Measurements from ENCODE around the gene RAPGEF4.
A peak's percentile ranks its signal among the peaks of the same experiment; 100 is the strongest.

The RAPGEF4 gene

GRCh38 chr2:172930871-172931255 is 195.2 kb downstream of the RAPGEF4 start:
- Mint-ChIP-seq H3K9me3 (no peaks in the 10 kb centered on the region), H3K27ac (no peak overlapping the region), H3K4me3 (no peak overlapping the region), H3K36me3 (no peaks in the 10 kb centered on the region), H3K4me1 (peaks cover 11% of the 10 kb centered on the region), H3K27me3 (peaks cover 3% of the 10 kb centered on the region)

- Mint-ChIP-seq H3K4me1 (peaks cover 11% of the 10 kb centered on the region), H3K36me3 (no peaks in the 10 kb centered on the region), H3K4me3 (no peak overlapping the region), H3K27me3 (peaks cover 3% of the 10 kb centered on the region), H3K27ac (peak overlapping the region; percentile 26), H3K9me3 (no peaks in the 10 kb centered on the region)
Measured at GRCh38 chr2:172931256-172931894, 195.7 kb downstream of the RAPGEF4 start.

DNA sequence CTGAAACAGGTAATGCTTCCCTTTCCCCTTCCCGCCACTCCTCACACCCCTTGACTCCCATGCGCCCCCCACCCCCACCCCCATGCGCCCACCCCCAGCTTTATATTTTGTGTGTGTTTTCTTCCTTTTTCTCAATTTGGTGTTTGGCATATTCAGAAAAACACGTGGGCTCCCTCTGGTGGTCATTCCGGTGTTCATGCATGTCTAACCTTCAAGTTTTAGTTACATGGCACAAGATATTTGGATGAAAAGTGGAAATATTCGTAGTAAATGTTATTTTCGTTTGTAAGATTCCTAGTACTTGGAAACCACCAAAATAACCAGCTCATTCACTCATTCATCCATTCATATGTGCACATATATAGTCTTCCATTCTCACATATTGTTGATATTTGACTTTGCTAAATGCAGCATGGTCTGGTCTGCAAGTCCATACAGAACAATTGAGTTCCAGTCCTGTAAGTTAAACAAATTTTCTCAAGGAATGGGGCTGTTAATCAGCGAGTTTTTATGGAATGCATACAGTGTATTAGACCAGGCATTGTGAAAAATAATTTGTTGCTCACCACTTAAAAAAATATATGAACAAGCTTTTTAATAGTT is 196.4 kb downstream of the RAPGEF4 start:
- no peak overlapping the region for H3K27ac Mint-ChIP-seq
- H3K9me3 Mint-ChIP-seq: no peaks in the 10 kb centered on the region
- peaks cover 3% of the 10 kb centered on the region for H3K27me3 Mint-ChIP-seq
- H3K4me1 Mint-ChIP-seq: peaks cover 11% of the 10 kb centered on the region
- no peaks in the 10 kb centered on the region for H3K36me3 Mint-ChIP-seq
- no peak overlapping the region for H3K4me3 Mint-ChIP-seq

GRCh38 chr2:172937884-172938712 is 202.5 kb downstream of the RAPGEF4 start:
- Mint-ChIP-seq H3K4me1 (peaks cover 5% of the 10 kb centered on the region), H3K27ac (no peak overlapping the region), H3K36me3 (peaks cover 4% of the 10 kb centered on the region), H3K4me3 (no peak overlapping the region), H3K9me3 (peaks cover 9% of the 10 kb centered on the region), H3K27me3 (peaks cover under 1% of the 10 kb centered on the region)

DNA sequence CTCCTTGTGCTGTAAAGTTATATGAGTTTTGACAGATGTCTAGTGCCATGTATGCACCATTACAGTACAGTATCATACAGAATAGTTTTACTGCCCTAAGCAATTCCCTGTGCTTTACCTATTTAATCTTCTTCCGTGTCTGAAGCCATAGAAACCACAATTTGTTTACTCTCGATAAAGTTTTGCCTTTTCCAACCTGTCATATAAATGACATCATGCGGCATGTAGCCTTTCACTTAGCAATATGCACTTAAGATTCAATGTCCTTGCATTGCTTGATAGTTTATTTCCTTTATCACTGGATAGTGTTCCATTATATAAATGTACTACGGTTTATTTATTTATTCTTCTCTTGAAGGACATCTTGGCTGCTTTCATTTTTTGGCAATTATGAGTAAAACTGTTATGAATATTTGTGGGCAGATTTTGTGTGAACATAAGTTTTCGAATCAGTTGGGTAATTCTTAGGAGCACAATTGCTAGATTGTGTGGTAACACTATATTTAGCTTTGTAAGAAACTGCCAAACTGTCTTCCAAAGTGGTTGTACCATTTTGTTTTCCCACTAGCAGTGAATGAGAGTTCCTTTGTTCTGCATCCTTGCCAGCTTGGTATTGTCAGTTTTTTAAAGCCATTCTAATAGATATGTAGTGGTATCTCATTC is 203.2 kb downstream of the RAPGEF4 start:
- Mint-ChIP-seq H3K4me3 (no peak overlapping the region), H3K27me3 (no peaks in the 10 kb centered on the region), H3K27ac (no peak overlapping the region), H3K9me3 (peaks cover 9% of the 10 kb centered on the region), H3K36me3 (peaks cover 4% of the 10 kb centered on the region), H3K4me1 (peaks cover 12% of the 10 kb centered on the region)

DNA sequence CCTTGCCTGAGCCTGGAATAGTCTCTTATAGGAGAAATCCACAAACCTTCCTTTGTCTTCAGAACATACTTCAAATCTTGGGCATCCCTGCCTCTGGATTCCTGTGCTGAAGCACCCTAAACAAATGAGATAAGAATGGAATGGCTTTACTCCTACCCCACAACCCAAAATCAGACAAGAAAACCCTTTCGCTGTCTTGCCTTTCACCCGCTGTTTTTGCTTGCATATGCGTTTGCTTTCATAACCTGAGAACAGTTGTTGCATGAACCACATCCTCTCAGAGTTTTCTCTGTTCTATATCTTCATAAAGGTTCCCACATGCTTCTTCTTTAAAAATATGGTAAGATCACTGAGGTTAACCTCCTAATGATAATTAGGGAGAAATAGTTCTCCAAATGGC is 207.9 kb downstream of the RAPGEF4 start:
- H3K9me3 Mint-ChIP-seq: peaks cover 9% of the 10 kb centered on the region
- peaks cover 32% of the 10 kb centered on the region for H3K4me1 Mint-ChIP-seq
- H3K27me3 Mint-ChIP-seq: no peaks in the 10 kb centered on the region
- peak overlapping the region; percentile 81 for H3K27ac Mint-ChIP-seq
- no peak overlapping the region for H3K4me3 Mint-ChIP-seq
- H3K36me3 Mint-ChIP-seq: peaks cover 4% of the 10 kb centered on the region

- Mint-ChIP-seq H3K36me3 (peaks cover 4% of the 10 kb centered on the region), H3K9me3 (peaks cover 8% of the 10 kb centered on the region), H3K27ac (peak overlapping the region; percentile 66), H3K27me3 (no peaks in the 10 kb centered on the region), H3K4me1 (peaks cover 32% of the 10 kb centered on the region), H3K4me3 (peak overlapping the region; percentile 27)
Measured at GRCh38 chr2:172944022-172944793, 208.6 kb downstream of the RAPGEF4 start.

DNA sequence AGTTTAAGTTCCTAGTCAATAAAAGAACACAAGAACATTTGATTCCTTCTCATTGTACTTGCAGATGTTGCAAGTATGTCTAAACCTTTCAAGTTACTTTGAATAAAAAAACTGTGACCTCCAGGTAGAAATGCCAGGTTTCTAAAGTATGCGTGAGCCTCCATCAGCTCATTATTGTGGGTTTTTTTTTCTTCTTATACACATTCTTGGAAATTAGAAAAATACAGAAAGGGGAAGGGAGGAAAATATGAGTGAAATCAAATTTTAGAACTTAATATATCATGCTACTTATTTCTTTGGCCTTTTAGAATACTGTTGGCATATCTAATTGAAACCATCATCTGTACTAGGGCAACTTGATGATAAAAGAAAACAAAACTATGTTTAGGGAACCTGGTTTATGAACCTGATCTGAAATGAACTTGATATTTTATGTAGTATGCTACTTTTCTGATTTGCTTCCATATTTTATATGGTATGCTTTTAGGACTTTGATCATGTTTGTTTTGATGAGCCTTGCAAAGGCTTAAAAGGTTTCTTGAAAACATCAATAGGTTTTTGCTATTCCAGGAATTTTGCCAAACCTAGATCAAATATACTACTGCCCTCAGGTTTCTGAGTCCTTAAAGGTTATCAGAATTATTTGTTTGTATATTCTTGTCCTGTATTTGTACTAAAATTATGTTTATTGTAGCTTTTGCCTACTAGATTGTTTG is 209.3 kb downstream of the RAPGEF4 start:
- Mint-ChIP-seq H3K27me3 (no peaks in the 10 kb centered on the region), H3K4me3 (peak overlapping the region; percentile 6), H3K27ac (peak overlapping the region; percentile 66), H3K36me3 (peaks cover 1% of the 10 kb centered on the region), H3K4me1 (peaks cover 32% of the 10 kb centered on the region), H3K9me3 (peaks cover under 1% of the 10 kb centered on the region)

DNA sequence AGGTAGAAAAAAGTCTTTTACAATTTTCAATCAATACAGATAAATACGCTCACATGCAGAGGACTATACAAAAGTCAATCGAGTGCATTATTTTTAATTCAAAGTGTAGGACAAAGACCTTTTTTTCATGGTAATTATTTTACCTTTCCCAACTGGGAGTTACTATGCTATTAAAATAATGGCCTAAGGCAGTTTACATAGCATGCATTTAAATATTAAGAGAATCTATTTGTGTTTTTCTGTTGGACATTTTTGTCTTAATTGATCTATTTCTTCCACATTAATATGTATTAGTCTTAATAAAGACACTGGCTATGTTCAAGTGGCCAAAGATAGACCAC is 209.8 kb downstream of the RAPGEF4 start:
- Mint-ChIP-seq H3K4me1 (peaks cover 32% of the 10 kb centered on the region), H3K36me3 (no peaks in the 10 kb centered on the region), H3K4me3 (no peak overlapping the region), H3K9me3 (no peaks in the 10 kb centered on the region), H3K27me3 (no peaks in the 10 kb centered on the region), H3K27ac (no peak overlapping the region)

GRCh38 chr2:172947461-172948153 is 212.0 kb downstream of the RAPGEF4 start:
- Mint-ChIP-seq H3K4me1 (peaks cover 37% of the 10 kb centered on the region), H3K27me3 (no peaks in the 10 kb centered on the region), H3K27ac (no peak overlapping the region), H3K36me3 (no peaks in the 10 kb centered on the region), H3K9me3 (no peaks in the 10 kb centered on the region), H3K4me3 (no peak overlapping the region)

DNA sequence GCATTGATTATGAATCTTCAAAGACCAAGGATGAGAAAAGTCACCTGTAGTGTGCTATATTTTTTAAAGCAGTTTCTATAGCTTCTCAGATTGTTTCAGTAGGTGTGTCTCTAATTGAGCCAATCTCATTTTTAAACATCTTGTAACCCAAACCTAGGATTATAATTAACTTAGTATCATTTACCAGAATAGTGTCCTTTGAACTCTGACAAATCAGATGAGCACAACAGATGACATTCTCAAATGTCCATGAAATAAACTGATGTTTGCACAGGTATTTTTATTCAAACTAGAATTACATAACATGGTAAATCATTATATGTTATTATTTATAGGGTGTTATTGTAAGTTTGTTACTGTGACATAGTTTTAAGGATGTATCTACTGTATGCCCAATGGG is 213.9 kb downstream of the RAPGEF4 start:
- no peaks in the 10 kb centered on the region for H3K27me3 Mint-ChIP-seq
- H3K4me3 Mint-ChIP-seq: no peak overlapping the region
- H3K27ac Mint-ChIP-seq: no peak overlapping the region
- H3K9me3 Mint-ChIP-seq: no peaks in the 10 kb centered on the region
- H3K4me1 Mint-ChIP-seq: peaks cover 18% of the 10 kb centered on the region
- no peaks in the 10 kb centered on the region for H3K36me3 Mint-ChIP-seq

GRCh38 chr2:172950565-172950964 is 214.9 kb downstream of the RAPGEF4 start:
- Mint-ChIP-seq H3K4me3 (no peak overlapping the region), H3K27me3 (no peaks in the 10 kb centered on the region), H3K4me1 (peaks cover 8% of the 10 kb centered on the region), H3K27ac (no peak overlapping the region), H3K36me3 (no peaks in the 10 kb centered on the region), H3K9me3 (no peaks in the 10 kb centered on the region)

DNA sequence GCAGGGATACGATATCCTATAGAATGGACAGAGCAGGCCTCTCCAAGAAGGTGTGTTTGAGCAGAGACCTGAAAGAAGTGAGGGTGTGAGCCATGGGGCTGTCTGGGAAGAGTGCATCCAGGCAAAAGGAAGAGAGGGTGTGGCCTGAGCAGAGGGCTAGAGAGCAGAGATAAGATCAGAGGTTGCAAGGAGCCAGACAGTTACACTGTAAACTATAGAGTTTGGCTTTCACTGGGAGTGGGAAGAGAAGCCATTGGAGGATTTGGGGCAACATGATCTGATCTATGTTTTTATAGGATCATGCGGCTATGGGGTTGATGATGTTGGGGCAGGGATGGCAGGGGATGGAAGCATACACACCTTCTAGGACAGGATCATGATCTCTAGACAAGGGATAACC is 215.9 kb downstream of the RAPGEF4 start:
- Mint-ChIP-seq H3K4me1 (peaks cover 8% of the 10 kb centered on the region), H3K27ac (no peak overlapping the region), H3K4me3 (no peak overlapping the region), H3K36me3 (no peaks in the 10 kb centered on the region), H3K27me3 (peaks cover 1% of the 10 kb centered on the region), H3K9me3 (no peaks in the 10 kb centered on the region)

- Mint-ChIP-seq H3K27ac (no peak overlapping the region), H3K4me1 (peaks cover 5% of the 10 kb centered on the region), H3K9me3 (no peaks in the 10 kb centered on the region), H3K4me3 (peak overlapping the region; percentile 8), H3K27me3 (peaks cover 1% of the 10 kb centered on the region), H3K36me3 (no peaks in the 10 kb centered on the region)
Measured at GRCh38 chr2:172953411-172953810, 217.8 kb downstream of the RAPGEF4 start.

Data from activated naive CD4-positive, alpha-beta T cell treated with anti-CD3 and anti-CD28 coated beads, Interleukin-2, amount 50 U/mL, for 24 hours (primary cell).